HG03064 (cell line): ENCODE results near the gene PHETA1.
"Not testable (repeated sequence)": the region's sequence is repeated elsewhere in the genome, so short reads cannot be mapped to it uniquely, and the experiment has no call there.

Experiments
- ATAC-seq: cut with Tn5 transposase; IDR thresholded peaks from one replicate; pipeline ENCODE4 v1.9.1; 2021; ENCODE audit warnings: low read depth; ENCODE audit not compliant: unreplicated experiment

The PHETA1 gene

GRCh38 chr12:111352296-111352993 is 16.4 kb downstream of the PHETA1 start:
- no peak for ATAC-seq

DNA sequence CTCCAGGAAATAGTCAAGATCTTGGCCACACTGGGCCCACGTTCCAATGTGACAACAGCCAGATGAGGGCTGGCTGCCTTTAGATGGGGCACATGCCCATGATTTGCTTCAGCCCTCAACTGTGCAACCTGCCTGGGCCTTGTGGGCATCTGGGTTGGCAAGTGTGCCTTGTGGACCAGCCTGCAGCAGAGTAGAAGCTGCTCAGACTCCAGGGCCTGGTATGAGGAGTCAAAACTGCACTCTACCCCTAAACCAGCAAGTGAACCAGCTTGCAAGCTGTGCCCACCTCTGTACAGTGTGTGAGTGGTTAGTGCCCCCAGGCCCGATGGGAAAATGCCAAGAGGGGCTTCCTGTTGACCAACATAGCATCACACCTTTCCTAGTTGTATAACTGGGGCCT is 17.9 kb downstream of the PHETA1 start:
- ATAC-seq = no peak

DNA sequence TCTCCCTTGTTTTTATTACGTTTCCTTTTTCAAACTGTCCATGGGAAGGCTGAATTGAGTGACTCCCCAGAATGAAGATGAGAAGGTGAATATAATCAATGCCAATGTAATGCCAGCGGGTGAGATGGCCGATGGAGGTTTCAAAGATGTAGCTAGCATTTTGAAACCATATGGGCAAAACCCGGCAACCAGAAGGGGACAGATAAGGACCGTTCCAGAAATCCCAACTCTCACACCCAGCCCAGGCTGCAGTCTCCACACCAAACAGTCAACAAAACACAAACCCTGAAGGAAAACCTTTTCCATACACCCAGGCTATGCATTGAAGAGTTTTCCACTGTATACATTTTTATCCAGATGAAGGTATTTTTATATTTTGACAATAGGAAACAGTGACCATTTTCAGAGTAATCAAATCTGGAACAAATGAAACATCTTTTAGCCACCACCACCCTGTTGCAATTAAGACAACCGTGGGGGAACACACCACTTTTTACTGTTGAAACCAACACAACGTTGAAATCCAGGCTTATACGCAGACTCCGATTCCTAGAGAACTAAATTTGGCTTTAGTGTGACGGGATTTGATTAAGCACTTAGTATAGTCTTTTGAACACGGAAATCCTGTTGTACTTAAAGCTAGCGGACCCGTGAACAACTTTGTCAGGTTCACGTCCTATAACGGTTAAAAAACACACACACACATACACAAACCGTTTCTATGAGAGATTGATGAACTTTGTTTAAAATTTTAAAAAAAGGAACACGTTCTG is 19.0 kb downstream of the PHETA1 start:
- no peak for ATAC-seq

DNA sequence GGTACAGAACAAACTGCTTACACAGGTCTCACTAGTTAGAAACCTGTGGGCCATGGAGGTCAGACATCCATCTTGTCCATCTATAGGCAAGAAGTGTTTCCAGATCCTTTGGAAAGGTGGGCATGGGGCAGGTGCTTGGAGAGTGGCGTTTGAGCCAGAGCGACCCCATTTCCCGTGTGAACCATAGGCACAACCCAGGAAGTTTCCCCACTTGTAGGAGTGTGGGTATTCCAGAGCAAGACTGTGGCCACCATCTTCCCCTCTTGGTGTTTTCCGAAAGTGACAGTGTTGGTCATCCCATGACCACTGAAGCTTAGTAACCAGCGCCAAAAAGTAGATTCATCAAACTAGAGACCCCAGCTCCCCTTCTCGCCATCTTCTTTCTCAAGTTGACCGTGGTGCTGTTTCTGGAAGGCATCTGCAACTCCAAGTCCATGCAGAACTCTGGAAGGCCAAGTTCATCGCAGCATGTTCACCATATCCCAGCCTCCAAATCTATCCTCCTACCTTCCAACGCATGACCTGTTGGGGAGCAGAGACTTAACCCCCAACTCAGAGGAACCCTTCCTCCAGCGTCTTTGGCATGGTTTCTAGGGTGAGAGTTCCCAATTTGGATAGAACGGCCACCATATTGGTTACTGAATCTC is 19.7 kb downstream of the PHETA1 start:
- no peak for ATAC-seq

- ATAC-seq = no peak
Measured at GRCh38 chr12:111347891-111348644, 20.8 kb downstream of the PHETA1 start.

- ATAC-seq = no peak
Measured at GRCh38 chr12:111344254-111344875, 24.5 kb downstream of the PHETA1 start.

GRCh38 chr12:111343181-111343580 is 25.7 kb downstream of the PHETA1 start:
- ATAC-seq = no peak

DNA sequence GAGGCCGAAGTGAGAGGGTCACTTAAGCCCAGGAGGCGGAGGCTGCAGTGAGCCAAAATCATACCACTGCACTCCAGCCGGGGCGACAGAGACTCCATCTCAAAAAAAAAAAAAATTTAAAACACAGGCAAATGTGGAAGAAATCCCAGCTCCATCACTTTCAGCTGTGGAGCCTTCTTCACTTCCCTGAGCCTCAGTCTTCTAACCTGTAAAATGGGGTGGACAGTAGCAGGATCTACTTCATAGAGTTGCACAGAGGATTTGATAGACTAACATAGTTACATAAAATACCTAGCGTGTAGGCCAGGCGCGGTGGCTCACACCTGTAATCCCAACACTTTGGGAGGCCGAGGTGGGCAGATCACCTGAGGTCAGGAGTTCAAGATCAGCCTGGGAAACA is 26.5 kb downstream of the PHETA1 start:
- no peak for ATAC-seq

- ATAC-seq = no peak
Measured at GRCh38 chr12:111341426-111342065, 27.3 kb downstream of the PHETA1 start.

- not testable (repeated sequence) for ATAC-seq
Measured at GRCh38 chr12:111340680-111341079, 28.2 kb downstream of the PHETA1 start.

- no peak for ATAC-seq
Measured at GRCh38 chr12:111340231-111340630, 28.7 kb downstream of the PHETA1 start.

DNA sequence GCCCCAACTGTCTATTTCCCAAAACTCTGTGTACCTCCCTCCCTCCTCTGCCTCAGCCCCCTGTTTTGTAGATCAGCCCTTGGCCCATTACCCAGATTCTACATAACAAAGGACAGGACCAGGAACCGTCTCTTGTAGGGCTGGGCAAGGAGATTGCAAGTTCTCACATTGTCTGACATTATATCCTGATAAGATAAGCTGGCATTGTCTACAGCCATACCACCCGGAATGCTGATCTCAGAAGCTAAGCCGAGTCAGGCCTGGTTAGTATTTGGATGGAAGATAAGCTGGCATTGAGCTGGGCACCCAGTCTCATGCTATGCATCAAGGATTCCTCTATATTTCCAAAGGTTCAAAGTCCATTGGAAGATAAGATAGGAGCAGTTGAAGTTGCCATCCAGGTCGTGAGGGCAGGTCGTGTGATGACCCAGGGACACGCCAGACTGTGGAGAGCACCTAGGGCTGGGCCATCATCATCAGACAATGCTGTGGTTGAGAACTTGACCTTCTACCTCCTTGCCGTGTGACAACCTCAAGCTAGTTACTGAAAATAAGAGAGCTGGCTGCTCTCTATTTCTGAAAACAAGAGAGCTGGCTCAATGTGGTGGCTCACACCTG is 29.5 kb downstream of the PHETA1 start:
- no peak for ATAC-seq

DNA sequence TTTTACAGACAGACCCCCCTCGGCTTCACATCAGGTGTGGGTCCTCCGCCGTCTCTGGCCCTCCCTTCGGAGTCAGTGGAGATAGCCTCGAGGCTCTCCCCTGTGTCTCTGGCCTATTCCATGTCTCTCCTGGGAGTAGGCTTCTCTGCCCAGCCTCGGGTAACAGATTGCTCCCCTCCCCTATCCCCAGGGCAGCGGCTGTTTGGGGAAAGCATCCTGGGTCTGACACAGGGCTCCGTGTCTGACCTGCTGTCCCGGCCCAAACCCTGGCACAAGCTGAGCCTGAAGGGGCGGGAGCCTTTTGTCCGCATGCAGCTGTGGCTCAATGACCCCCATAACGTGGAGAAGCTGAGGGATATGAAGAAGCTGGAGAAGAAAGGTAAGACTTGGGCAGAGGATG is 30.8 kb downstream of the PHETA1 start:
- no peak for ATAC-seq

DNA sequence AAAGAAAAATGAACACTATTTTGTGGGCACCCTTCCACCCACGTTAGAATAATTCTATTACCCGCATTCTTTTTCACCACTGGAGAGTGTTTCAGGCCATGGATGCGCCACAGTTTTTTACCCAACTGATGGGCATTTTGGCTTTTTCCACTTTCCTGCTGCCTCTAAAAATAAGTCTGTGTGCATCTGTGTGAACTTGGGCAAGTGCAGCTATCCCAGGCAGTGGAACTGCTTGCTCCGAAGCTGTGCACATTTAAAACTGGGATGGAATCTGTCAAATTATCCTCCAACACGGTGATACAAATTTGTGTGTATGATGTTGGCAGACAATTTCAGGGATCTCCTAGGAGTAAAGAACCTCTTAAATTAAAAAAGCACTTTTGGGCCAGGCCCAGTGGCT is 31.5 kb downstream of the PHETA1 start:
- ATAC-seq = no peak

GRCh38 chr12:111336411-111336810 is 32.5 kb downstream of the PHETA1 start:
- ATAC-seq = not testable (repeated sequence)

DNA sequence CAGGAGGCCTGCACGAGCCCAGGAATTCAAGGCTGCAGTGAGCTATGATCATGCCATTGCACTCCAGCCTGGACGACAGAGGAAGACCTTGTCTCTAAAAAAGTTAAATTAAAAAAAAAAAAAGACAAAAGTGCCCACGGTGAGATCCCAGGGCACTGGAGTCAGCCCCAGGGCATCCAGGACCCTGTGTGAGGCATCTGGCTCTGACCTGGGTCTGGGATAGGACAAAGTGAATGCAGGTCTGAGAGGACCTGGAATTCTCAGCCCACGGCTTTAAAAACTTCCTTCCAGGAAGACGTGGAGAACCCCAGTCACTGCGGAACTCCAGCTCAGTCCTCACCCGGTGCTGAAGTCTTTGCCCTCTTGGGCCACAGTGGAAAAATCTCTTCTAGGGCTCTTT is 33.1 kb downstream of the PHETA1 start:
- ATAC-seq = no peak

- ATAC-seq = not testable (repeated sequence)
Measured at GRCh38 chr12:111335301-111335700, 33.6 kb downstream of the PHETA1 start.

GRCh38 chr12:111334393-111334915 is 34.4 kb downstream of the PHETA1 start:
- no peak for ATAC-seq
